ENCODE data around the gene HSDL2.

GRCh38 chr9:112489039-112489546 is 109.2 kb downstream of the HSDL2 start:
- no peak for TF ChIP-seq EZH2 (IDR thresholded peaks at IDR 0.05; ENCODE audit: low read length, unreplicated experiment)
- TF ChIP-seq CTCF (conservative IDR thresholded peaks at IDR 0.05; ENCODE audit: low read depth, low read length), result no peak
- TF ChIP-seq EZH2phosphoT487 (IDR thresholded peaks at IDR 0.05; ENCODE audit: borderline replicate concordance, low read length), result no peak

Data from PC-3 (cell line).